C4-2B (cell line): ENCODE results near the gene CD300LD.

Experiments used
- H3K27ac ChIP-seq: fragments of 450-650 bp; 2 replicates; pipeline ENCODE4 v1.5.1; 2017
- ZFX ChIP-seq: fragments of 450-650 bp; IDR thresholded peaks from 2 replicates; pipeline ENCODE4 v1.6.1; 2017
- TF ChIP-seq, protein P1 (sequence below): fragments of 450-650 bp; conservative IDR thresholded peaks from 2 replicates; pipeline ENCODE4 v1.5.1; 2017; ENCODE audit warnings: mild to moderate bottlenecking

CD300LD gene

DNA sequence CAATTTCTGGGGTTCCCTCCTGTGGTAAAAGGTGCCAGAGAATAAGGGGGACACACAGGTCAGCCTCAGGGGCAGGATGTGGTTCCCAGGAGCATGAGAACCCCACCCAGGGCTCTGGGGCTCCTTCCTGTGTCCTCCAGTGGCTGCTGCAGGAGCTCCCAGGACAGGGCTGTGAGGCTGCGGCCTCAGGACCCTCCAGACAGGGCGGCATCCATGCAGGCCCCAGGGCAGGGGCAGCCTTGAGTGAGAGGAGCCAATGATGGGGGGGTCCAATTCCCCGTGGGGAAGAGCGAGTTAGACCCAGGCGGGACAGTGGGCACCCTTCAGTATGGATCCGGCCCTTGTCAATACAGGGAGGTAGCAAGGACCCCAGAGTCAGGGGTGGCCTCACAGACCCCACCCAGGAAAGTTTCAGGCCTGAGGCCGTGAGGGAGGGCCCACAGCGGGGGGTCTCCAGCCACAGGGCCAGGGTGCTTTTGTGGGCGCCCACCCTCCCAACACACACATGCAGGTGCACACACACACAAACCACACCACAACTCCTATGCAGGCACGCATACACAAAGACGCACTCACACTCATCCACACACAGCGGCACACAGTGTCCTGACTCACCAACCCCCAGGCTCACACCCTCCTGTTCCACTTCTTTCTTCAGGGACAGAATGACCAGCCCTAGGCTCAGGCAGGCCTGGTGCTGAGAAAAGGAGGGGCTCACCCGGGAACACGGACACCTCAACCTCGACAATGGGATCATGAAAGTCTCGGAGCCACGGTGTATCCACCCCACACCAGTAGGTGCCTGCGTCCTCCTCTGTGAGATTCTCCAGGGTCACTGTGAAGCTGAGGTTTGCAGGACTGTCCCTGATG lies 48.0 kb downstream of the CD300LD start:
- H3K27ac ChIP-seq: no peak overlapping the region
- TF ChIP-seq, protein P1, sequence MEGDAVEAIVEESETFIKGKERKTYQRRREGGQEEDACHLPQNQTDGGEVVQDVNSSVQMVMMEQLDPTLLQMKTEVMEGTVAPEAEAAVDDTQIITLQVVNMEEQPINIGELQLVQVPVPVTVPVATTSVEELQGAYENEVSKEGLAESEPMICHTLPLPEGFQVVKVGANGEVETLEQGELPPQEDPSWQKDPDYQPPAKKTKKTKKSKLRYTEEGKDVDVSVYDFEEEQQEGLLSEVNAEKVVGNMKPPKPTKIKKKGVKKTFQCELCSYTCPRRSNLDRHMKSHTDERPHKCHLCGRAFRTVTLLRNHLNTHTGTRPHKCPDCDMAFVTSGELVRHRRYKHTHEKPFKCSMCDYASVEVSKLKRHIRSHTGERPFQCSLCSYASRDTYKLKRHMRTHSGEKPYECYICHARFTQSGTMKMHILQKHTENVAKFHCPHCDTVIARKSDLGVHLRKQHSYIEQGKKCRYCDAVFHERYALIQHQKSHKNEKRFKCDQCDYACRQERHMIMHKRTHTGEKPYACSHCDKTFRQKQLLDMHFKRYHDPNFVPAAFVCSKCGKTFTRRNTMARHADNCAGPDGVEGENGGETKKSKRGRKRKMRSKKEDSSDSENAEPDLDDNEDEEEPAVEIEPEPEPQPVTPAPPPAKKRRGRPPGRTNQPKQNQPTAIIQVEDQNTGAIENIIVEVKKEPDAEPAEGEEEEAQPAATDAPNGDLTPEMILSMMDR: no peak
- TF ChIP-seq ZFX: no peak

DNA sequence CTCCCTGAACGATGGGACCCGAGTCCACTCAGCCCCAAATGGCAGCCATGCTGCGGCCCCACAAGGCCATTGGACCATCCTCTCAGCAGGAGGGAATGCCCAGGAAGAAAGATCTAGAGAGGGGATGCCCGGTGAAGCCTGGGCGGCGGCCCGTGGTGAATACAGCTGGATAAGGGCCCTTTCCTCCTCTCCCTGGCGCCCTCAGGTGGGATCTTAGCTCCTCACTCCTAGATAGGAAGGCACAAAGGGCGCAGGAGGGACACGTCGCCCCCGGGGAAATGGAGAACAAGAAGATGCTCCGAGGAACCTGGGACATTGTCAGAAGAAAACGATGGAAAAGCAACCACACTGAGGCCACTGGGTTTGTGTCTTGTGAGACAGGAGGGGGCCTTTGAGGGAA lies 48.7 kb downstream of the CD300LD start:
- TF ChIP-seq ZFX: no peak
- no peak overlapping the region for H3K27ac ChIP-seq

DNA sequence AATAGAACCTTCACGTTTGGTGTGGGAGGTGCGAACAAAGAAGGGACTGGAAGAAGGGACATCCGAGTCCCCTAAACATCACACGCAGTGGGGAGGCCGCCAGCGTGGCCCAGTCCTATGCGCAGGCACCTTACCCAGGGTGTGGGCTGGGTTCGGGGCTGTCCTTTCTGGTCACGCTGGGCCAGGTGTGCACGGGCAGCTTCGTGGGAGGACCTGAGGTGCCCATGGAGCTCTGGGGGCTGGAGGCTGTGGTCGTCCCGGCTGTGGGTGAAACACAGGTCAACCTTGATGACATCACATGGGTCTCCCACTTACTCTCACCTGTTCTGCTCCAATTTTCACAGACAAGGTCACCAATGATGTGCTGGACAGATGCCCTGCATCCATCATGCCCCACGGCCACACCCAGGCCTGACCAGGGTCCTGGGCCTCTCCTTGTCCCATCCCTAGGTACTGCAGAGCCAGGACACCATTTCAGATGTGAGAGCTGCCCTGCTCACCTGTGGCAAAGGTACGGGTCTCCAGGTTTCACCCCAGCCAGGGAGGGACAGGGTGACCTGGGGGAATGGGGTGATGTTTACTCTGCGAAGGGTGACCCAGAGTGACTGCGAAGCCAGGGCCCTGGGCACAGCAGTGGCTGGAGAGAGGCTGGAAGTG lies 49.2 kb downstream of the CD300LD start:
- H3K27ac ChIP-seq: no peak overlapping the region
- TF ChIP-seq, protein P1: no peak
- no peak for TF ChIP-seq ZFX

DNA sequence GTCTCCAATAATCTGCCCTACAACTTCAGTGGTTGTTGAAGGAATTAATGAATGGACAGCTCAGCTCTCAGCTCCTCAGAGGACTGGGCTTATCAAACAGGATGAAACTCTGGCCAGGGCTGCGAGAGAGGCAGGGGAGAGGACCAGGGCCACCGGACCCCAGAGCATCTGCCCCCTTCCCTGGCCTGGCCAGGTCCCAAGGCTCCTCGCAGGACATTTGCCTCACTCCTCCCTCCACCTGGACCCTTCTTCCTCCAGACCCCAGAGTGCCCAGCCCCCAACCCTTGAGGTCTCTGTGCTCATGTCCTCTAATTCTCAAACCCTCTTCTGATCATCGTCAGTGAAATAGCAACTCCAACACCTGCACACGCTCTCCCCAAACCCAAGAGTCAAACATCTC lies 49.9 kb downstream of the CD300LD start:
- TF ChIP-seq, protein P1: no peak
- TF ChIP-seq ZFX: no peak
- no peak overlapping the region for H3K27ac ChIP-seq

DNA sequence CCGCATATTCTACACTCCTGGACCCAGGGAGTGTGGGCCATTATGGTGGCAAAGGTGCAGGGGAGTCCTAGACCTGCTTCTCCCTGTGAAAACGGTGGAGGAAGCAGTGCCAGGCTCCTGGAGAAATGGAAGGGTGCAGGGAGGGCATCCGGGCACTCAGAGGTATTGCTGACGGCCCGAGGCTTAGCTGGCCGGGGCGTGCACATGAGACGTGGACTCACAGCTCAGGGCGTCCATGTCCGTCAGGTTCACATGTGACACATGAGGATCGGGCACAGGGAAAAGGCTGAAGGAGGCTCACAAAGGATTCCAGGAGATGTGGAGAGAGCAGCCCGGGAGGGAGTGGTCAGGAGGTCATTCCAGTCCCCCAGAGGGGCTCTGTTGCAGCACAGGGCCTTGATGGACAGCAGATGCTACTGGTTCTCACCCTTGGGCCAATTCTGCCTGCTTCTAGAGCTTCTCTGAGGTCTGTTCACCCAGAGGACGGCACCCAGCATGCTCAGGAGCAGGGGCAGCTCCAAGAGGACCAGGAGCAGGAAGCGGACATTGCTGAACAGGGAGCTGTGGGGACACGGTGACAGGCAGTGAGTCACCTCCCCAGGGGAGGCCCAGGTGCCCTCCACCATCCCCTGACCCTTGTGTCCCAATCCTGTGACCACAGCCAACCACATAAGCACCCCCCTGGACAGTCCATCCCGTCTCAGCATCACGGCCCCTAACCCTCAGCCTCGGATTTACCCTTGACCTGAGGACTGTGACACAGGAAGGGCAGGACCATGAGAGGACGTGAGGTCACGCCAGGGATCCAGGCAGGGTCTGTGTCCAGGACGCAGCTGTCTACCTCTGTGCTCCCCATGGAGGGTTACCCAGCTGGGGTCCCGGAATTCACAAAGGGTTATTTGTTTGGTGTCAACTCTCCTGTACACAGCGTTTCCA lies 50.6 kb downstream of the CD300LD start:
- no peak for TF ChIP-seq ZFX
- TF ChIP-seq, protein P1: no peak
- no peak overlapping the region for H3K27ac ChIP-seq

DNA sequence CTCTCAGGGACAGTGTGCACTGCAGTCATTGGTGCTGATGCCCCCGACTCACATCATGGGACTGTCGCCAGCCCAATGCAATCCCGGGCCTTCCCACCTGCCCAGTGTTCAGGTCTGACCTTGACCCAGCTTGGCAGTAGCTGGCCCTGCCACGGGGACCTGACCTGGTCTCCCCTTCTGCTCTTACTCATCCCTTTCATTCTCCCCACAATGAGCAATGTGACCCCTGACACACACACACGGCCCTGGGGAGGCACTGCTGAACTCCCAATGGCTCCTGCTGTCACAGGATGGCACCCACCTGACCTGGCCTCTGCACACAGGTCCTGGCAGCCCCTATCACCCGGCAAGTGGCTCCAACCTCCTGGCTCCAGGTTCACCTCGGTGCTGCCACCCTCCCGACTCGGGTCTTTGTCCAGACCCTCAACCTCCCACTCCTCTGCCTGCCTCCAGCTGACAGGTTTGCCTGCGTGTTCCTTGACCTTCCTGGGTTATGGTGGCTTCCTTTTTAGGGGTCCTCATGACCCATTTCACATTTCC lies 52.7 kb downstream of the CD300LD start:
- no peak overlapping the region for H3K27ac ChIP-seq
- TF ChIP-seq, protein P1: no peak
- TF ChIP-seq ZFX: no peak

DNA sequence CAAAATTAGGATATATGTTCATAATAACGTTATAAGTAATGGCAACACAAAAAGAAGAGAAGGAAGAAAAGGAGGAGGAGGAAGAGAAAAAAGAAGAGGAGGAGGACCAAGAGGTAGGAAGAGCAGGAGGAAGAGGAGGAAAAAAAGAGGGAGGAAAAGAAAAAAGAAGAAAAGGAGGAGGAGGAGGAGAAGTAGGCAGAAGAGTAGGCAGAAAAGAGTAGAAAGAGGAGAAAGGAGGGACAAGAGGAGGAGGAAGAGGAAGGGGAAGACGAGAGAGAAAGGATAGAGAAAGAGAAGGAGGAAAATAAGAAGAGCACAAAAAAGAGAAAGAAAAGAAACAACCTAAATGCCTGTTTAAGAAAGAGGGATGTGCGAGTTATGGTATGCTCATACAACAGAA lies 55.2 kb downstream of the CD300LD start:
- H3K27ac ChIP-seq: no peak overlapping the region
- TF ChIP-seq ZFX: no peak
- TF ChIP-seq, protein P1: no peak
